GM19043 (cell line): ENCODE measurements around the gene PRR36.

ENCODE experiments used
- ATAC-seq: cut with Tn5 transposase; IDR thresholded peaks from one replicate; pipeline ENCODE4 v1.9.1; 2021; ENCODE audit warnings: low read depth; ENCODE audit not compliant: unreplicated experiment

Gene PRR36

DNA sequence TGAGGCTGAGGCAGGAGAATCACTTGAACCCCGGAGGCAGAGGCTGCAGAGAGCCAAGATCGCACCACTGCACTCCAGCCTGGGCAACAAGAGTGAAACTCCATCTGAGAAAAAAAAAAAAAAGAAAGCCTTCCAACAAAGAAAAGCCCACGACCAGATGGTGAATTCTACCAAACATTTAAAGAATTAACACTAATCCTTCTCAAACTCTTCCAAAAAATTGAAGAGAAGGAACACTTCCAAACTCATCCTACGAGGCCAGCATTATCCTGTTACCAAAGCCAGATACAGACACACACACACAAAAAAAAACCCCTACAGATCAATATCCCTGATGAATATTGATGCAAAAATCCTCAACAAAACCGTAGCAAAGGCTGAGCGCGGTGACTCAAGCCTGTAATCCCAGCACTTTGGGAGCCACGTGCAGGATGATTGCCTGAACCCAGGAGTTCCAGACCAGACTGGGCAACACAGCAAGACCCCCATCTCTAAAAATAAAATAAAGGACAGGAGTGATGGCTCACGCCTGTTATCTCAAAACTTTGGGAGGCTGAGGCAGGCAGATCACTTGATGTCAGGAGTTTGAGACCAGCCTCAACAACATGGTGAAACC is 50.4 kb downstream of the PRR36 start:
- ATAC-seq: no peak

DNA sequence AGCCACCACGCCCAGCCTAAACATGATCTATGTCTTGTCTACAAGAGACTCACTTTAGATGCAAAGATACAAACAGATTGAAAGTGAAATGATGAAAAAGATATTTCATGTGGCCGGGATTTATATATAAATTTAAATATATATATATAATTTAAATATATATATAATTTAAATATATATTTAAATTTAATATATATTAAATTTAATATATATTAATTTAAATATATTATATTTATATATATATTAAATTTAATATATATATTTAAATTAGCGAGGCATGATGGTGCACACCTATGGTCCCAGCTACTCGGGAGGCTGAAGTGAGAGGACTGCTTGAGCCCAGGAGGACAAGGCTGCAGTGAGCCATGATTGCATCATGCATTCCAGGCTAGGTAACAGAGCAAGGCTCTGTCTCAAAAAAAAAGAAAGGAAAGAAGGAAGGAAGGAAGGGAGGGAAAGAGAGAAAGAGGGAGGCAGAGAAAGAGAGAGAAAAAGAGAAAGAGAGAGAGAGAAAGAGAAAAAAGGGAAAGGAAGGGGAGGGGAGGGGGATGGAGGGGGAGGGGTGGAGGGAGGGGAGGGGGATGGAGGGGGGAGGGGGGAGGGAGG is 51.2 kb downstream of the PRR36 start:
- ATAC-seq: no peak

DNA sequence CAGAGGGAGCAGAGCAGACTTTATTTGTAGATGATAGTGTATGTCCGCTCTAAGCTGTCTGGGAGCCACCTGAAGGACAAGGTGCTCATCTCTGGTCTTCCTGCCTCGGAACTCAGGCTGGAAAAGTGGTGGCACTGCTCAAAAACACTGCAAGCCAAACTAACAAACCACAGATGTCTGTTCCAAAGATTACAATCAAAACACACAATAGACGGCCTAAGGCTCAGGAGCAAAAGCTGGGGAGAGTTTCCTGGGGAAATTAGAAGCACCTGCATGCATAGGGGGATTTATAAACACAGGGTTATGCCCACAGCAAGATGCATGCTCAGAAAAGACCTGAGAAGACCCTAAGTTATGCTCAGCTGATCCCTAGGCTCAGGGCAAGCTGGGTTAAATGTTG is 53.6 kb downstream of the PRR36 start:
- no peak for ATAC-seq

DNA sequence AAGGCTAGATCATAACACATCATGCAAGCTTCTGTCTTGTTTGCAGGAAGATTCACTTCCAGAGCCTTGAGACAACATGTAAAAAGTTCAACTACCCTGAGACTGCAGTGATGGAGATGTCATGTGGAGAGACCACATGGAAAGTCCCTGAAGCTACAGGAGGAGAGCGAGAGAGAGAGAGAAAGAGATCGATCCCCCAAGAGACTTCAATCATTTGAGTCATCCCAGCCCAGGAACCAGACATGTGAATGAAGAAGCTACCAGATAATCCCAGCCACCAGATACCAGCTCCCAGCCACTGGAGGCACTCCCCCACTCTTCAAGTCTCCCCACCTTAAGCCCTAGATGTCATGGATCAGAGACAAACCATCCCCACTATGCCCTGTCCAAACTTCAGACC is 54.9 kb downstream of the PRR36 start:
- no peak for ATAC-seq

DNA sequence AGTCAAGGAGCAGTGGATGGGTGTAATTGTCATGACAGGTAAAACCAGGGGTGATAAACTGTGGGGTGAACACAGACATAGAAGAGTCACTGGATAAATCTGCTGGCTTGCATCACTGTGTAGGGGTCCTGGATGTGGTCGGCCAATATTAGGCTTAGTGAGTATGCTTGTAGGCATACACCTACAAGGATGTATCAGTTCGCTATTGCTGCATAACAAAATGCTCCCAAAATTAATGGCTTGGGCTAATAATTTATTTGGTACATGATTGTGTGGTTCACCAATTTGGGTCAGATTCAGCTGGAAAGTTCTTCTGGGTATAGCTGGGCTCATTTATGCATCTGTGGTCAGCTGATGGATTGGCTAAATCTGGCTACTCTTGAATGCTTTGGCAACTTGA is 55.4 kb downstream of the PRR36 start:
- no peak for ATAC-seq
